Measurements from ENCODE around the gene SCAPER.

SCAPER gene

GRCh38 chr15:76341366-76342057 is 563.6 kb downstream of the SCAPER start:
- Histone ChIP-seq H3K27ac (replicated peaks; ENCODE audit: low read length) (no peak overlapping the region), H3K36me3 (replicated peaks in 1 of 2; ENCODE audit: control insufficient read depth in 2 of 2, insufficient read depth in 2 of 2, low read length in 2 of 2) (no peaks in the 10 kb centered on the region), H4K91ac (ENCODE audit: low read depth, low read length, poor library complexity) (no peak overlapping the region), H3K9me3 (replicated peaks in 1 of 2; ENCODE audit: control insufficient read depth in 2 of 2, insufficient read depth in 1 of 2, low read depth in 1 of 2, low read length in 2 of 2) (peaks cover 0 to 11% of the 10 kb centered on the region in 2 donors), H3K18ac (ENCODE audit: low read length) (peak overlapping the region; percentile 92), H3K4me3 (ENCODE audit: low read length in 2 of 2) (peak overlapping the region in 1 of 2 donors; percentile 34), H3K4ac (ENCODE audit: low read length) (no peak overlapping the region), H3K23ac (ENCODE audit: low read depth, low read length, poor library complexity) (peak overlapping the region; percentile 34), H3K4me1 (ENCODE audit: control insufficient read depth in 2 of 2, insufficient read depth in 1 of 2, low read depth in 1 of 2, low read length in 2 of 2) (peaks cover 17 to 36% of the 10 kb centered on the region in 2 donors), H3K27me3 (ENCODE audit: control insufficient read depth in 3 of 3, insufficient read depth in 3 of 3, low read depth in 1 of 3, low read length in 3 of 3) (peaks cover 86 to 100% (median 95%) of the 10 kb centered on the region in 3 experiments), H3K4me2 (ENCODE audit: insufficient read depth, low read length, poor library complexity, severe bottlenecking) (peak overlapping the region; percentile 47), H2AK5ac (ENCODE audit: low read depth, low read length) (peak overlapping the region; percentile 67), H2BK120ac (ENCODE audit: low read depth, low read length) (no peak overlapping the region), H4K8ac (ENCODE audit: low read depth, low read length) (no peak overlapping the region), H2AFZ (ENCODE audit: low read length) (peak overlapping the region; percentile 87), H3K9ac (ENCODE audit: low read depth, low read length, poor library complexity) (no peak overlapping the region), H3K79me1 (ENCODE audit: low read depth, low read length) (peaks cover 1% of the 10 kb centered on the region), H2BK15ac (ENCODE audit: low read length) (no peak overlapping the region), H2BK5ac (ENCODE audit: low read length) (peak overlapping the region; percentile 69), H2BK12ac (ENCODE audit: low read length) (no peak overlapping the region), H3K14ac (ENCODE audit: low read length) (no peak overlapping the region)
- WGBS, 2 donors (ENCODE audit: extremely low coverage in 2 of 2, insufficient read length in 2 of 2, insufficient replicate concordance in 1 of 2): no CpG with 5 or more reads among the region's 42 CpGs
- DNase-seq (ENCODE audit: low spot score): no peak

- Histone ChIP-seq H2BK120ac (ENCODE audit: low read depth, low read length) (no peak overlapping the region), H4K8ac (ENCODE audit: low read depth, low read length) (no peak overlapping the region), H3K9ac (ENCODE audit: low read depth, low read length, poor library complexity) (no peak overlapping the region), H3K4ac (ENCODE audit: low read length) (no peak overlapping the region), H3K4me1 (ENCODE audit: control insufficient read depth in 2 of 2, insufficient read depth in 1 of 2, low read depth in 1 of 2, low read length in 2 of 2) (peaks cover 17 to 32% of the 10 kb centered on the region in 2 donors), H3K14ac (ENCODE audit: low read length) (no peak overlapping the region), H4K91ac (ENCODE audit: low read depth, low read length, poor library complexity) (no peak overlapping the region), H3K27me3 (ENCODE audit: control insufficient read depth in 3 of 3, insufficient read depth in 3 of 3, low read depth in 1 of 3, low read length in 3 of 3) (peaks cover 80 to 98% (median 93%) of the 10 kb centered on the region in 3 experiments), H2BK12ac (ENCODE audit: low read length) (no peak overlapping the region), H2BK15ac (ENCODE audit: low read length) (no peak overlapping the region), H3K36me3 (replicated peaks in 1 of 2; ENCODE audit: control insufficient read depth in 2 of 2, insufficient read depth in 2 of 2, low read length in 2 of 2) (no peaks in the 10 kb centered on the region), H2AK5ac (ENCODE audit: low read depth, low read length) (peak overlapping the region; percentile 51), H2BK5ac (ENCODE audit: low read length) (no peak overlapping the region), H3K79me1 (ENCODE audit: low read depth, low read length) (peaks cover 1% of the 10 kb centered on the region), H3K4me2 (ENCODE audit: insufficient read depth, low read length, poor library complexity, severe bottlenecking) (peak overlapping the region; percentile 47), H3K4me3 (ENCODE audit: low read length in 2 of 2) (no peak overlapping the region), H3K23ac (ENCODE audit: low read depth, low read length, poor library complexity) (no peak overlapping the region), H3K18ac (ENCODE audit: low read length) (peak overlapping the region; percentile 58), H3K27ac (replicated peaks; ENCODE audit: low read length) (no peak overlapping the region), H3K9me3 (replicated peaks in 1 of 2; ENCODE audit: control insufficient read depth in 2 of 2, insufficient read depth in 1 of 2, low read depth in 1 of 2, low read length in 2 of 2) (peaks cover 0 to 11% of the 10 kb centered on the region in 2 donors), H2AFZ (ENCODE audit: low read length) (peak overlapping the region; percentile 87)
- DNase-seq (ENCODE audit: low spot score): no peak
- WGBS, 2 donors (ENCODE audit: extremely low coverage in 2 of 2, insufficient read length in 2 of 2, insufficient replicate concordance in 1 of 2): no CpG with 5 or more reads among the region's 35 CpGs
Observed at GRCh38 chr15:76340803-76341365, 564.3 kb downstream of the SCAPER start.

- H3K18ac ChIP-seq (ENCODE audit: low read length): peak overlapping the region; percentile 78
- H3K4me1 ChIP-seq (ENCODE audit: control insufficient read depth in 2 of 2, insufficient read depth in 1 of 2, low read depth in 1 of 2, low read length in 2 of 2): peaks cover 17 to 33% of the 10 kb centered on the region in 2 donors
- H4K91ac ChIP-seq (ENCODE audit: low read depth, low read length, poor library complexity): no peak overlapping the region
- H4K8ac ChIP-seq (ENCODE audit: low read depth, low read length): no peak overlapping the region
- H2BK12ac ChIP-seq (ENCODE audit: low read length): no peak overlapping the region
- no peak overlapping the region for H3K27ac ChIP-seq (replicated peaks; ENCODE audit: low read length)
- peak overlapping the region in 1 of 2 donors; percentile 19 for H3K4me3 ChIP-seq (ENCODE audit: low read length in 2 of 2)
- H2BK15ac ChIP-seq (ENCODE audit: low read length): peak overlapping the region; percentile 87
- DNase-seq (ENCODE audit: low spot score): peak; percentile 71
- H3K27me3 ChIP-seq (ENCODE audit: control insufficient read depth in 3 of 3, insufficient read depth in 3 of 3, low read depth in 1 of 3, low read length in 3 of 3): peaks cover 74 to 98% (median 93%) of the 10 kb centered on the region in 3 experiments
- peak overlapping the region; percentile 87 for H2AFZ ChIP-seq (ENCODE audit: low read length)
- H3K4me2 ChIP-seq (ENCODE audit: insufficient read depth, low read length, poor library complexity, severe bottlenecking): peak overlapping the region; percentile 45
- no CpG with 5 or more reads among the region's 53 CpGs for WGBS, 2 donors (ENCODE audit: extremely low coverage in 2 of 2, insufficient read length in 2 of 2, insufficient replicate concordance in 1 of 2)
- no peak overlapping the region for H3K14ac ChIP-seq (ENCODE audit: low read length)
- peak overlapping the region; percentile 12 for H3K23ac ChIP-seq (ENCODE audit: low read depth, low read length, poor library complexity)
- H2BK120ac ChIP-seq (ENCODE audit: low read depth, low read length): peak overlapping the region; percentile 3
- H3K9ac ChIP-seq (ENCODE audit: low read depth, low read length, poor library complexity): no peak overlapping the region
- peak overlapping the region; percentile 51 for H2AK5ac ChIP-seq (ENCODE audit: low read depth, low read length)
- peaks cover 0 to 11% of the 10 kb centered on the region in 2 donors for H3K9me3 ChIP-seq (replicated peaks in 1 of 2; ENCODE audit: control insufficient read depth in 2 of 2, insufficient read depth in 1 of 2, low read depth in 1 of 2, low read length in 2 of 2)
- no peaks in the 10 kb centered on the region for H3K36me3 ChIP-seq (replicated peaks in 1 of 2; ENCODE audit: control insufficient read depth in 2 of 2, insufficient read depth in 2 of 2, low read length in 2 of 2)
- no peak overlapping the region for H2BK5ac ChIP-seq (ENCODE audit: low read length)
- peaks cover 1% of the 10 kb centered on the region for H3K79me1 ChIP-seq (ENCODE audit: low read depth, low read length)
- H3K4ac ChIP-seq (ENCODE audit: low read length): no peak overlapping the region
Observed at GRCh38 chr15:76340198-76340802, 564.8 kb downstream of the SCAPER start.

All from neuronal stem cell (in vitro differentiated cells).